ENCODE measurements around the gene PALM2AKAP2. TPM values are rescaled to one million over a fixed set of nuclear protein-coding genes. Genes with fewer than 3 reads are reported as not detected.

PALM2AKAP2 gene
- total and polyA plus RNA-seq, 10 of the 15 experiments (the other 5 are each of a cell fraction or from before 2014, with no cell fraction given): 0.01 TPM; not detected in 9

DNA sequence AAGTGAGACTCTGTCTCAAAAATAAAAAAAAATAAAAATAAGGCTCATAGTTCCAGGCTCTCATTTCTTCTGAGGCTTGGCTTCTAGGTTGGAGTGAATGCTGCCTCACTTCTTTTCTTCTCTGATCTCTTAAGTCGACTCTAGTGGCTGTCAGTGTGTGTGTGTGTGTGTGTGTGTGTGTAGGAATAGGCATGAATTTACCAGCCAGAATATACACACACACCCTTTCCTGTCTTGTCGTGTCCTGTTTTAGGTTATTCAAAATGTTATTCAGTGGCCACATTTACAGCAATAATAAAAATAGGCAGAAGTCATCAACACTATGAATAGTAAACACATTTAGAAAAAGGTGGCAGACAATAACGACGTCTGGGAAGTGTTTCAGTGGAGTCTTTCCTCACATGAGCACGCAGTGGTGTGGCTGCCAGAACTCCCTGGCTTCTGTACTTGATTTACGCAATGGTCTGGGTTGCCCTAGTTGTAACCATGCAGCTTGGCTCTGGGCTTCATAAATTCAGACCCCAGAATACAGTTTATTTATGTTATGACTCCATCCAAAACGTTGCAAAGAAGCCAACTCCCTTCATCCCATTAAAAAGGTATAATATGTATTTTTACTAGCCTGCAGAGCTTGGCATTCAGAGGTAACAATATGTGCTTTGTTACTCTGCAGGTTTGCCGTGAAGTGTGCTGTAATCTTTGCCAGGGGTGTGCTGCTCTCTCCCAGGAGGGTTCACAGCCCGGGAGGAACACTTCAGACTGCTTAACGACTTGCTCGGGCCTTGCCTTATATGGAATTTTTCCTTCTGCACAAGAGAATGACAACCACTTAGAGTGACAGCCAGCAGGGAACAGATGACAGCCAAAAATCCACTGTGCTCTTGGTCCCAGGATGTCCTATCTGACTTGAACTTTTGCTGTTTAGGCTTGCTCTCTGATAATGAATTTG, 34.4 kb upstream of the PALM2AKAP2 start:
- no TSS peak for BruUV-seq (replicated peaks)
- H3K27ac ChIP-seq (ENCODE audit: control insufficient read depth, insufficient read depth): no peak overlapping the region
- in situ Hi-C loops (cut with MboI) (no loop called here), intact Hi-C loops (cut with micrococcal nuclease; ENCODE audit: unreplicated experiment) (no loop called here)
- no peak overlapping the region for H2AFZ ChIP-seq (ENCODE audit: control insufficient read depth, low read depth, low read length)
- no peak for TF ChIP-seq SUPT20H (IDR thresholded peaks at IDR 0.05; ENCODE audit: borderline replicate concordance, control insufficient read depth, low read depth, low read length)
- TF ChIP-seq, protein P1, sequence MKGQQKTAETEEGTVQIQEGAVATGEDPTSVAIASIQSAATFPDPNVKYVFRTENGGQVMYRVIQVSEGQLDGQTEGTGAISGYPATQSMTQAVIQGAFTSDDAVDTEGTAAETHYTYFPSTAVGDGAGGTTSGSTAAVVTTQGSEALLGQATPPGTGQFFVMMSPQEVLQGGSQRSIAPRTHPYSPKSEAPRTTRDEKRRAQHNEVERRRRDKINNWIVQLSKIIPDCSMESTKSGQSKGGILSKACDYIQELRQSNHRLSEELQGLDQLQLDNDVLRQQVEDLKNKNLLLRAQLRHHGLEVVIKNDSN (IDR thresholded peaks at IDR 0.05; ENCODE audit: borderline replicate concordance, extremely low read length, insufficient read depth, low read depth, low read length): no peak
- ATAC-seq (no peak), DNase-seq (ENCODE audit: low read depth, low spot score) (no peak), FAIRE-seq (no peak)
- no peaks in the 10 kb centered on the region for H3K36me3 ChIP-seq (ENCODE audit: control insufficient read depth in 2 of 2, insufficient read depth in 2 of 2, low read length in 1 of 2)
- no peaks in the 10 kb centered on the region for H3K4me1 ChIP-seq (ENCODE audit: control insufficient read depth, insufficient read depth, low read length)
- POLR2A ChIA-PET: no interaction called here
- SMC1A ChIA-PET (ENCODE audit: uncharacterized antibody, unreplicated experiment): no interaction called here
- no peaks in the 10 kb centered on the region; a peak in 1 of 4 replicates for H3K27me3 ChIP-seq (replicated peaks in 1 of 2; ENCODE audit: control insufficient read depth in 2 of 2, insufficient read depth in 2 of 2, low read length in 1 of 2)
- CTCF ChIA-PET: interaction anchor here (0.6 kb wide), 1 partner anchor 119 kb away, joined by 3 read pairs; no protein-coding TSS in a partner anchor
- H4K20me1 ChIP-seq (ENCODE audit: control insufficient read depth, insufficient read depth): no peaks in the 10 kb centered on the region
- no peak overlapping the region for H3K4me2 ChIP-seq (ENCODE audit: control insufficient read depth, insufficient read depth)
- no peak overlapping the region for H3K9ac ChIP-seq (ENCODE audit: control insufficient read depth, insufficient read depth, low read length)
- no peaks in the 10 kb centered on the region for H3K9me3 ChIP-seq (replicated peaks; ENCODE audit: control insufficient read depth, insufficient read depth, low read length)
- 6% methylated on average over 11 of the region's 11 CpGs for WGBS (ENCODE audit: insufficient coverage, insufficient replicate concordance, low lambda C conversion rate, missing lambda C conversion rate)
- RAD21 ChIA-PET (ENCODE audit: unreplicated experiment): no interaction called here
- no peaks in the 10 kb centered on the region for H3K79me2 ChIP-seq (ENCODE audit: control insufficient read depth, insufficient read depth, low read length)
- H3K4me3 ChIP-seq: no peak overlapping the region

DNA sequence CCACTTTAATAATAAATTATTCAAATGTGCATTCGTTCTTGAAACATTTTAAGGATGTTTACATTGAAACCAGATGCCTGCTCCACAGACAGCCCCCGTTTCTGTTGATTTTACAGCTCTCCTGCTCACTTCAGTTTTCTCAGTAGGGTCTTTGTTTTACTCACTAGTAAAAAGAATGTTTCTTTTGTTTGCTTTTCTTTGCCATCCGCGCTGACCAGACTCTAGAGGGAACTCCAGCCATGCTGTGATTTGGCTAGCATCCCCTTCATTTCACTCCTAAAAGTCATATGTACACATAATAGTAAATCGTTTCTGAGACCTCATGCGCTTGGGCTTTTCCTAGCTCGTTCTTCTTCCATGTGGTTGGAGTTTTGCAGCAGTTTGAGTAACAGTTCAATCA, 28.7 kb upstream of the PALM2AKAP2 start:
- in situ Hi-C loops (cut with MboI): no loop called here
- FAIRE-seq (no peak), DNase-seq (ENCODE audit: low read depth, low spot score) (no peak), ATAC-seq (no peak)
- Histone ChIP-seq H3K4me1 (ENCODE audit: control insufficient read depth, insufficient read depth, low read length) (no peaks in the 10 kb centered on the region), H4K20me1 (ENCODE audit: control insufficient read depth, insufficient read depth) (no peaks in the 10 kb centered on the region), H3K9ac (ENCODE audit: control insufficient read depth, insufficient read depth, low read length) (no peak overlapping the region), H3K9me3 (replicated peaks; ENCODE audit: control insufficient read depth, insufficient read depth, low read length) (no peaks in the 10 kb centered on the region), H2AFZ (ENCODE audit: control insufficient read depth, low read depth, low read length) (no peak overlapping the region), H3K79me2 (ENCODE audit: control insufficient read depth, insufficient read depth, low read length) (no peaks in the 10 kb centered on the region), H3K27me3 (replicated peaks in 1 of 2; ENCODE audit: control insufficient read depth in 2 of 2, insufficient read depth in 2 of 2, low read length in 1 of 2) (no peaks in the 10 kb centered on the region; a peak in 1 of 4 replicates), H3K4me2 (ENCODE audit: control insufficient read depth, insufficient read depth) (no peak overlapping the region), H3K27ac (ENCODE audit: control insufficient read depth, insufficient read depth) (no peak overlapping the region), H3K4me3 (no peak overlapping the region), H3K36me3 (ENCODE audit: control insufficient read depth in 2 of 2, insufficient read depth in 2 of 2, low read length in 1 of 2) (no peaks in the 10 kb centered on the region)
- ChIA-PET RAD21 (ENCODE audit: unreplicated experiment) (interaction anchor here (0.7 kb wide), 1 partner anchor 177 kb away, joined by 3 read pairs; no protein-coding TSS in a partner anchor), POLR2A (no interaction called here), SMC1A (ENCODE audit: uncharacterized antibody, unreplicated experiment) (no interaction called here), CTCF (interaction anchor here (1.4 kb wide), 1 partner anchor 12 kb away, joined by 3 read pairs; no protein-coding TSS in a partner anchor)
- intact Hi-C loops (cut with micrococcal nuclease; ENCODE audit: unreplicated experiment): no loop called here
- BruUV-seq (replicated peaks): no TSS peak
- no peak for TF ChIP-seq NFXL1 (IDR thresholded peaks at IDR 0.05; ENCODE audit: borderline replicate concordance)
- TF ChIP-seq IRF4 (IDR thresholded peaks at IDR 0.05; ENCODE audit: low read depth, low read length): no peak
- TF ChIP-seq RFX5 (IDR thresholded peaks at IDR 0.05; ENCODE audit: low read depth, low read length): no peak
- WGBS (ENCODE audit: insufficient coverage, insufficient replicate concordance, low lambda C conversion rate, missing lambda C conversion rate): 31% methylated on average over 7 of the region's 7 CpGs
